Right atrium auricular region (tissue), 2 donors: ENCODE measurements around the gene DMD. TPM values are rescaled to one million over a fixed set of nuclear protein-coding genes. Genes with fewer than 3 reads are reported as not detected.

Experiments
- DNase-seq: peaks from one replicate; pipeline ENCODE4 v3.0.0-alpha.2; 2019; ENCODE audit warnings: low spot score
- H3K27ac ChIP-seq, 2 donors: fragments of 200-600 bp; sonication (generic); 1 replicate in 1 of 2; 2 replicates in 1 of 2; pipeline ENCODE4 v1.5.1; 2016 to 2019
- H3K27me3 ChIP-seq, 2 donors: fragments of 200-600 bp; sonication (generic); one replicate each; pipeline versions ENCODE4 v1.5.1 to v1.6.0; 2017 to 2019
- H3K36me3 ChIP-seq: fragments of 200-600 bp; sonication (generic); one replicate; pipeline ENCODE4 v1.5.1; 2016
- H3K4me1 ChIP-seq, 2 donors: fragments of 200-600 bp; sonication (generic); one replicate each; pipeline versions ENCODE4 v1.5.1 to v1.6.0; 2017 to 2019
- H3K4me3 ChIP-seq, 2 donors: fragments of 200-600 bp; sonication (generic); 1 replicate in 1 of 2; 2 replicates in 1 of 2; pipeline ENCODE4 v1.5.1; 2017 to 2019; ENCODE audit warnings: mild to moderate bottlenecking in 1 of 2, moderate library complexity in 1 of 2
- H3K9me3 ChIP-seq, 2 donors: fragments of 200-600 bp; sonication (generic); one replicate each; pipeline ENCODE4 v1.5.1; 2019
- total RNA-seq, 2 donors: library from RNA; depleted of rRNA; stranded (reverse); fragments of >200 nt; gene quantifications; one replicate each; pipeline ENCODE4 v1.1.0, GENCODE V29; 2016
- TF ChIP-seq, protein P1 (sequence below), 2 donors: fragments of 200-600 bp; sonication (generic); IDR thresholded peaks; one replicate each; pipeline ENCODE4 v1.5.1; 2019; ENCODE audit warnings: antibody characterized with exemption in 2 of 2

DMD gene
- total RNA-seq, 2 donors from 2014 or later = 111 to 135 TPM

DNA sequence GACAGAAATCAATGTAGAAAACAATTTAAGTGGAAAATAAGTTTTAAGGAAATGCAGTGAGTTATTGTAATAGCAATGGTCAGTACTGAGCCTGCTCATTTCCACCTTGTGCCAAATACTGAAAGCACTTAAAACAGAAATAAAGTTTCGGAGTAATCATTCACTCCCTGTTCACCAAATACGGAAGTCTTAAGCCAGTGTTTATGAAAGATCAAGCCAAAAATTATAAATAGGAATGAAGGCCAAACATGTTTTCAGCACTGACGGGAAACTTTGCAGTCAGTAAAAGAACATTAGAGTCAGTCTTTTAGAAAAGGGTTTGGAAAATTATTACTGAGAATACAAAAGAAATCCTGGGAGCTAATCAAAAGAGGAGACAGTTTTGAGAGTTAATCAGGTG, 178.6 kb downstream of the DMD start:
- TF ChIP-seq, protein P1, sequence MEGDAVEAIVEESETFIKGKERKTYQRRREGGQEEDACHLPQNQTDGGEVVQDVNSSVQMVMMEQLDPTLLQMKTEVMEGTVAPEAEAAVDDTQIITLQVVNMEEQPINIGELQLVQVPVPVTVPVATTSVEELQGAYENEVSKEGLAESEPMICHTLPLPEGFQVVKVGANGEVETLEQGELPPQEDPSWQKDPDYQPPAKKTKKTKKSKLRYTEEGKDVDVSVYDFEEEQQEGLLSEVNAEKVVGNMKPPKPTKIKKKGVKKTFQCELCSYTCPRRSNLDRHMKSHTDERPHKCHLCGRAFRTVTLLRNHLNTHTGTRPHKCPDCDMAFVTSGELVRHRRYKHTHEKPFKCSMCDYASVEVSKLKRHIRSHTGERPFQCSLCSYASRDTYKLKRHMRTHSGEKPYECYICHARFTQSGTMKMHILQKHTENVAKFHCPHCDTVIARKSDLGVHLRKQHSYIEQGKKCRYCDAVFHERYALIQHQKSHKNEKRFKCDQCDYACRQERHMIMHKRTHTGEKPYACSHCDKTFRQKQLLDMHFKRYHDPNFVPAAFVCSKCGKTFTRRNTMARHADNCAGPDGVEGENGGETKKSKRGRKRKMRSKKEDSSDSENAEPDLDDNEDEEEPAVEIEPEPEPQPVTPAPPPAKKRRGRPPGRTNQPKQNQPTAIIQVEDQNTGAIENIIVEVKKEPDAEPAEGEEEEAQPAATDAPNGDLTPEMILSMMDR (IDR thresholded peaks at IDR 0.05) = no peak
- H3K9me3 ChIP-seq = no peaks in the 10 kb centered on the region
- H3K36me3 ChIP-seq = no peaks in the 10 kb centered on the region
- H3K4me3 ChIP-seq = no peak overlapping the region
- H3K27ac ChIP-seq = no peak overlapping the region
- H3K4me1 ChIP-seq = no peaks in the 10 kb centered on the region
- DNase-seq = no peak
- H3K27me3 ChIP-seq = no peaks in the 10 kb centered on the region

DNA sequence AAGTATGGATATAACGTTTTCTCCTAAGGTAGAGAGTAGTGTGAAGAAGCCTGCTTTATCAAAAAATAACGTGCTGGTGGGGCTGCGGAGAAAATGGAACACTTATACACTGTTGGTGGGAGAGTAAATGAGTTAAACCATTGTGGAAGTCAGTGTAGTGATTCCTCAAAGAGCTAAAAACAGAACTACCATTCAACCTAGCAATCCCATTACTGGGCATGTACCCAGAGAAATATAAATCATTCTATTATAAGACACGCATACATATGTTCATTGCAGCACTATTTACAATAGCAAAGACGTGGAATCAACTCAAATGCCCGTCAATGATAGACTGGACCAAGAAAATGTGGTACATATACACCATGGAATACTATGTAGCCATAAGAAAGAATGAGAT, 196.4 kb downstream of the DMD start:
- H3K27me3 ChIP-seq = no peaks in the 10 kb centered on the region
- H3K27ac ChIP-seq = no peak overlapping the region

DNA sequence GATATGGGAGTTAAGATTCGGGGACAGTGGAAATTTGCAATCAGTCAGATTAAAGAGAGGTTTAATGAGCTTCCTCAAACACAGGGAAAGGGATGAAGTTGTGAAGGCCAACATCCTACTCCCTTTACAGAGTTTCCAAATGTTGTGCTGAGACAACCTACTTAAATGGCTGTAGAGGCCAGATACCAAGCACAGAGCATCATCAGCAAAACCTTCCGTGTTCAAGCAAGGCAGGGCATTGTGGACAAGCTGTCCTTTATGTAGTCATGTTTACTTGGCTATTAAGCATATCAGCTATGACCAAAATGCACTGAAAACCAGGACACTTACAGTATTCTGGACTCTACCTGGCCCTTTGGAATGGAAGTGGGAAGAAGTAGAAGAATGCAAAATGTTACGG, 197.3 kb downstream of the DMD start:
- TF ChIP-seq, protein P1 (IDR thresholded peaks at IDR 0.05) = no peak
- H3K9me3 ChIP-seq = no peaks in the 10 kb centered on the region
- no peak for DNase-seq
- H3K36me3 ChIP-seq = no peaks in the 10 kb centered on the region
- H3K27ac ChIP-seq = no peak overlapping the region
- no peaks in the 10 kb centered on the region for H3K4me1 ChIP-seq
- H3K4me3 ChIP-seq = no peak overlapping the region
- no peaks in the 10 kb centered on the region for H3K27me3 ChIP-seq

More for the DNA sequence above, 196.4 kb downstream of the DMD start:
- H3K36me3 ChIP-seq = no peaks in the 10 kb centered on the region
- H3K4me3 ChIP-seq = no peak overlapping the region
- DNase-seq = no peak
- TF ChIP-seq, protein P1 (IDR thresholded peaks at IDR 0.05) = no peak
- H3K9me3 ChIP-seq = no peaks in the 10 kb centered on the region
- no peaks in the 10 kb centered on the region for H3K4me1 ChIP-seq

DNA sequence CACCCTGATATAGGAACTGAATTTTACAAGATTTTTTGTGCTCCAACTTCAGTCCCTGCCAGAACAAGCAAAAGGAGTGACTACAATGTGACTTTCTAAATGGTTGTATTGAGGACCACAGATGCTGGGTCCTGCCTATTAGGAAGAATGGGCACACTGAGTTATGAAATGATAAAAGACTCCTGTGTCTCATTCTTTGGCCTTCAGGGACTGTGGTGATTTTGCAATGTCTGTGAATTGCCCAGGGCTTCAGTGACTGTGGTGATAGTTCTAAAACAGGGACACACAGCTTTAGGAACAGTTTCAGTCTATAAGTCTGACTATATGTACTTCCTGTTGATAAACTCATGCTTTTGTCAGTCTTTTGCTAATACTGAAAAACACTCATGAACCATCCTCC, 210.2 kb downstream of the DMD start:
- TF ChIP-seq, protein P1 (IDR thresholded peaks at IDR 0.05) = no peak
- H3K36me3 ChIP-seq = no peaks in the 10 kb centered on the region
- DNase-seq = no peak
- no peak overlapping the region for H3K27ac ChIP-seq
- no peak overlapping the region for H3K4me3 ChIP-seq
- H3K9me3 ChIP-seq = no peaks in the 10 kb centered on the region
- H3K4me1 ChIP-seq = no peaks in the 10 kb centered on the region
- no peaks in the 10 kb centered on the region for H3K27me3 ChIP-seq

DNA sequence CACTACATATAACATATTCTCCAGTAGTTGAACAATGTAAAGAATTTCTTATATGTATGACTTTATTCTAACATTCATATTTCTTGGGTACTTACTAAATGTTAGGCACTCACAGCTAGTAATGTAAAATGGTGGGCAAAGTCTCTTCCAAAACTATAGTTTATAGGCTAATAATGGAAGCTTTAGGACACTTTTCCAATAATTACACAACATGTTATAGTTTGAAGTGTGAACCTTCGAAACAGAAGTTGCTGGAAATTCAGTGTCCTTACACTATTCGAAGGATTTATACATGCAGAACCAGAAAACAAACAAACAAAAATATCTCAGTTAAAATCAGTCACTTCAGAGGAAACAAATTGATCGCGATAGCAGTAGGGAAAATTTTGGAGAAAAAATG, 212.6 kb downstream of the DMD start:
- no peaks in the 10 kb centered on the region for H3K9me3 ChIP-seq
- H3K27ac ChIP-seq = no peak overlapping the region
- H3K36me3 ChIP-seq = no peaks in the 10 kb centered on the region
- DNase-seq = no peak
- H3K4me1 ChIP-seq = no peaks in the 10 kb centered on the region
- TF ChIP-seq, protein P1 (IDR thresholded peaks at IDR 0.05) = no peak
- H3K27me3 ChIP-seq = no peaks in the 10 kb centered on the region
- no peak overlapping the region for H3K4me3 ChIP-seq

DNA sequence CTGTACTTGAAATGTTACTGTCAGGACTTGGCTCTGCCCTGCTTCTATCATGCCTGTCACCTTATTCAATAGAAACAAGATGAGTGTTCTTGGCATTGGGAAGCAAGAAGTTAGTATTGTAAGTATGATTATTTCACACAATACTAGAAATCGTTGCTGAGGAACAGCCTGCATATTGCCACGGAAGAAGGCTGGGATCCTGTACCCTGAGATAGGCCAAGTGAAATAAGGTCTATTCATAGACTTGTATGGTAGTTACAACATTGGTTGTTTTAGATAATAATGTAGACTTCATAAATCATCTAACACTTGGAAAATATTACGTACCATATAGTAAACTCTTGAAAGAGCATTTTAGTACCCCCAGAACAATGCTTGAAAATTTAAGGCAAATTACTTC, 215.9 kb downstream of the DMD start:
- H3K4me3 ChIP-seq = no peak overlapping the region
- H3K27me3 ChIP-seq = no peaks in the 10 kb centered on the region
- no peaks in the 10 kb centered on the region for H3K9me3 ChIP-seq
- TF ChIP-seq, protein P1 (IDR thresholded peaks at IDR 0.05) = no peak
- no peaks in the 10 kb centered on the region for H3K36me3 ChIP-seq
- H3K4me1 ChIP-seq = no peaks in the 10 kb centered on the region
- no peak for DNase-seq
- no peak overlapping the region for H3K27ac ChIP-seq
